RWPE2 (cell line): ENCODE results near the gene SRGAP1.
A peak's percentile ranks its signal among the peaks of the same experiment; 100 is the strongest.

Experiments used
- ATAC-seq: fragments of 200-7000 bp; cut with Tn5 transposase; 3 replicates; pipeline ENCODE4 v1.9.1; 2021; ENCODE audit warnings: low read depth
- DNase-seq: peaks from one replicate; pipeline ENCODE4 v3.0.0-alpha.2; 2020; ENCODE audit warnings: low spot score
- H3K27ac ChIP-seq: fragments of 450-650 bp; 2 replicates; pipeline ENCODE4 v1.5.1; 2017; ENCODE audit warnings: mild to moderate bottlenecking; ENCODE audit not compliant: poor library complexity, severe bottlenecking
- H3K27me3 ChIP-seq: fragments of 250-450 bp; sonication (Bioruptor Pico); 2 replicates; pipeline ENCODE4 v1.5.1; 2021; ENCODE audit warnings: mild to moderate bottlenecking, moderate library complexity; ENCODE audit not compliant: insufficient read depth, poor library complexity, severe bottlenecking
- H3K36me3 ChIP-seq: fragments of 250-450 bp; sonication (Bioruptor Pico); 2 replicates; pipeline ENCODE4 v1.5.1; 2020; ENCODE audit warnings: low read depth, mild to moderate bottlenecking, moderate library complexity
- H3K4me1 ChIP-seq: fragments of 250-450 bp; sonication (Bioruptor Pico); 2 replicates; pipeline ENCODE4 v1.5.1; 2021; ENCODE audit warnings: mild to moderate bottlenecking, moderate library complexity; ENCODE audit not compliant: insufficient read depth, poor library complexity, severe bottlenecking
- H3K4me3 ChIP-seq: fragments of 250-450 bp; sonication (Bioruptor Pico); 2 replicates; pipeline ENCODE4 v1.5.1; 2021; ENCODE audit warnings: mild to moderate bottlenecking, moderate library complexity; ENCODE audit not compliant: severe bottlenecking
- H3K9me3 ChIP-seq: fragments of 250-450 bp; sonication (Bioruptor Pico); 2 replicates; pipeline ENCODE4 v1.5.1; 2021; ENCODE audit warnings: mild to moderate bottlenecking, moderate library complexity; ENCODE audit not compliant: severe bottlenecking
- TF ChIP-seq, protein P1 (sequence below): fragments of 450-650 bp; IDR thresholded peaks from one replicate; pipeline ENCODE4 v1.5.1; 2017; ENCODE audit warnings: mild to moderate bottlenecking, moderate library complexity; ENCODE audit not compliant: poor library complexity, severe bottlenecking

The SRGAP1 gene

DNA sequence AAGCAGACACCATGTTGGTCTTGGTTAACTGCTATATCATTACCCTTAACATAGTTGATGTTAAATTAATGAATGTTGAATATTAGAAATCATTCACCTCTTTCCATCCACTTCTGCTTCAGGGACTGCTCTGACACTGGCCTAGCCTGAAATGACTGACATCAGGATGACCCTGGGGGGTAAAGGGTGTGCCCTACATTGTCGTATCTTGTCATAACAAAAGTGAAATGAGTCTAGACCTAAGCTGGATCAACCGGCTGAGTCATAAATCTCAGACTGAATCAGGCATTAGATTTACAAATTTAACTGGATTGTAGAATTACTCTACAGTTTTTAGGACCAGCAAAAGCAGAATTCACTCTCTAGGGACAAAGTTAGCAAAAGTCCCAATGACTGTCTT lies 342.3 kb downstream of the SRGAP1 start:
- TF ChIP-seq, protein P1, sequence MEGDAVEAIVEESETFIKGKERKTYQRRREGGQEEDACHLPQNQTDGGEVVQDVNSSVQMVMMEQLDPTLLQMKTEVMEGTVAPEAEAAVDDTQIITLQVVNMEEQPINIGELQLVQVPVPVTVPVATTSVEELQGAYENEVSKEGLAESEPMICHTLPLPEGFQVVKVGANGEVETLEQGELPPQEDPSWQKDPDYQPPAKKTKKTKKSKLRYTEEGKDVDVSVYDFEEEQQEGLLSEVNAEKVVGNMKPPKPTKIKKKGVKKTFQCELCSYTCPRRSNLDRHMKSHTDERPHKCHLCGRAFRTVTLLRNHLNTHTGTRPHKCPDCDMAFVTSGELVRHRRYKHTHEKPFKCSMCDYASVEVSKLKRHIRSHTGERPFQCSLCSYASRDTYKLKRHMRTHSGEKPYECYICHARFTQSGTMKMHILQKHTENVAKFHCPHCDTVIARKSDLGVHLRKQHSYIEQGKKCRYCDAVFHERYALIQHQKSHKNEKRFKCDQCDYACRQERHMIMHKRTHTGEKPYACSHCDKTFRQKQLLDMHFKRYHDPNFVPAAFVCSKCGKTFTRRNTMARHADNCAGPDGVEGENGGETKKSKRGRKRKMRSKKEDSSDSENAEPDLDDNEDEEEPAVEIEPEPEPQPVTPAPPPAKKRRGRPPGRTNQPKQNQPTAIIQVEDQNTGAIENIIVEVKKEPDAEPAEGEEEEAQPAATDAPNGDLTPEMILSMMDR, result no peak
- ATAC-seq (peak; percentile 68), DNase-seq (no peak)
- Histone ChIP-seq H3K27ac (peak overlapping the region; percentile 89), H3K4me1 (peaks cover 33% of the 10 kb centered on the region), H3K9me3 (no peaks in the 10 kb centered on the region), H3K36me3 (no peaks in the 10 kb centered on the region), H3K4me3 (no peak overlapping the region), H3K27me3 (no peaks in the 10 kb centered on the region)

DNA sequence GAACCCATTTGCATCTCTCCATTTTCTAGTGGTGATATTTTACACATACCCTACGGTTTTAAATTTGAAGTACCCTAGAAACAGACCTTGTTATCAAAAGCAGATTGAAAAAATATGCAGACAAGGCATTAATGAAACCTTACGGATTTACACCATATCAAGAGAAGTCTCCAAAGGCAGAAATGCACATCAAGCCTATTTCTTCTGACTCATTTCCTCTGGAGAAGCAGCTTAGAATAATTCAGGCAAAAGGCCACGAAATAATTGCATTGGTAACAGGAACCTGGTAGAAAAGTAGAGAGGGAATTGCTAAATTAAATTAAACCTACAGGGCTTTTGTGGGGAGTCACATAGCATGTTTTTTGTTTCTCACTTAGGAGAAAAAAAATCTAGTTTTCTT lies 342.9 kb downstream of the SRGAP1 start:
- ATAC-seq (peak; percentile 74), DNase-seq (no peak)
- H3K4me3 ChIP-seq, result no peak overlapping the region
- TF ChIP-seq, protein P1, result no peak
- H3K9me3 ChIP-seq, result no peaks in the 10 kb centered on the region
- peaks cover 28% of the 10 kb centered on the region for H3K4me1 ChIP-seq
- peak overlapping the region; percentile 89 for H3K27ac ChIP-seq
- no peaks in the 10 kb centered on the region for H3K36me3 ChIP-seq
- no peaks in the 10 kb centered on the region for H3K27me3 ChIP-seq

DNA sequence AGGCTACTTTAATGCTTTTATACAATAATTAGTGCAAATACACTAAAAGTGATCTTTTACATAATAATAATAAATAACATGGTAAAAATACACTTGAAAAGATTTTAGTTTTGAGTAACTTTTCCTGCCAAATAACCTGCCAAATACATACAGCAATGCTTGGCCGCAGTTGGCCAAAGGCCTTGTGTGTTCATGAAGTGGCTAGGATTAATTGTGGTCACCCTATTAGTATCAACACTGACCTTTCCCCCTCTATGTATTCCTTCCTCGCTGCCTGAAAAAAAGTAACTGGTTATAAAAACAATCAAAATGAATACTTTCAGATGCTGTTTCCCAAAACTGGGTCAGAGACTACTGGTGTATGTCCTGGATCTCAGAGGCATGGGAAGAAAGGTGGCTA lies 343.3 kb downstream of the SRGAP1 start:
- H3K4me3 ChIP-seq, result no peak overlapping the region
- H3K4me1 ChIP-seq, result peaks cover 24% of the 10 kb centered on the region
- DNase-seq (no peak), ATAC-seq (no peak)
- TF ChIP-seq, protein P1, result no peak
- H3K36me3 ChIP-seq, result no peaks in the 10 kb centered on the region
- no peaks in the 10 kb centered on the region for H3K27me3 ChIP-seq
- H3K27ac ChIP-seq, result peak overlapping the region; percentile 89
- no peaks in the 10 kb centered on the region for H3K9me3 ChIP-seq

DNA sequence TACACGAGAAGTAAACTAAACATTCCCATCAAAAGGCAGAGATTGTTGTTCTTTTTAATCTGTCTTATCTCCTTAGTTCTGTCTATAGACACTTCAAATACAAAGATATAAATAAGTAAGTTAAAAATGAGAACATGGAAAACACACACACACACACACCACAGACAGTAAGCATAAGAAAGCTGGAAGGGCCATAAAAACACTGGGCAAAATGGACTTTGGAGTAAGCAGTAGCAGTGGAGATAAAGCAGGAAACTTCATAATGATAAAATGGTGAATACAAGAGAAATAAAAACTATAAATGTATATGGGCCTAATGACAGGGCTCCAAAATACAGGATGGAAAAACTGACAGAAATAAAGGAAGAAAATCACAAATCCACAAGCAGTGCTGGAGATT lies 345.0 kb downstream of the SRGAP1 start:
- no peak overlapping the region for H3K4me3 ChIP-seq
- H3K4me1 ChIP-seq, result peaks cover 24% of the 10 kb centered on the region
- H3K9me3 ChIP-seq, result no peaks in the 10 kb centered on the region
- TF ChIP-seq, protein P1, result no peak
- H3K27ac ChIP-seq, result no peak overlapping the region
- ATAC-seq, result no peak
- H3K36me3 ChIP-seq, result no peaks in the 10 kb centered on the region
- H3K27me3 ChIP-seq, result no peaks in the 10 kb centered on the region
- no peak for DNase-seq

DNA sequence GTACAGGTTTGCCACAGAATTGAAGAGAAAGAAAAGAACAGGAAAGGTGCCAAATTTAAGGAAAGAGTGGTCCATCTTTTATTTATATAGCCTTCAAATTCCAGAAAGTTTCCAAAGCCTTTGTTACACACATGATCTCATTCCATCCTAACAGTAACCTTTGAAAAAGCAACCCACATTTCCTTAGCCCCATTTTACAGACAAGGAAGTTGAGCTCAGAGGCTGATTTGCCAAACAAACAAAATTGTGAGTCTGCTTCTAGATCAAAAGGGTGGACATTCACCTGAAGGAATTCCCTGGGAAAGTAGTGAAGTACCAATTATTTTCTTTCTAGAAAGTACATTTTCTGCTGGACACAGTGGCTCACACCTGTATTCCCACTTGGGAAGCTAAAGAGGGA lies 345.6 kb downstream of the SRGAP1 start:
- DNase-seq (no peak), ATAC-seq (no peak)
- TF ChIP-seq, protein P1, result no peak
- Histone ChIP-seq H3K27ac (no peak overlapping the region), H3K4me3 (no peak overlapping the region), H3K4me1 (peaks cover 24% of the 10 kb centered on the region), H3K36me3 (0 out of 2 replicates have a peak, but pooled peaks cover 2% of the 10 kb centered on the region), H3K27me3 (no peaks in the 10 kb centered on the region), H3K9me3 (no peaks in the 10 kb centered on the region)
